Posterior vena cava (tissue), 2 donors: ENCODE results near the gene CEP76. TPM values are rescaled to one million over a fixed set of nuclear protein-coding genes. Genes with fewer than 3 reads are reported as not detected.
"Not testable (repeated sequence)": the region's sequence is repeated elsewhere in the genome, so short reads cannot be mapped to it uniquely, and the experiment has no call there.

ENCODE experiments used
- DNase-seq: peaks from one replicate; pipeline ENCODE4 v3.0.0-alpha.2; 2020; ENCODE audit warnings: low spot score
- intact Hi-C, 2 donors: fragments of 100-400 bp; cut with DNase I; formaldehyde crosslinking; loops; one replicate each; pipeline versions ENCODE4 v1.14.1 to v1.14.2; 2022 to 2023
- total RNA-seq, 2 donors: library from RNA; stranded (reverse); fragmentation: NEBNext Ultra II Directional; extraction: Animal tissue kit (Norgen Biotek cat#: 25700); gene quantifications; one replicate each; pipeline ENCODE4 v1.2.1, GENCODE V29; 2021
- donor health status: DM: yes; HTN: yes; CAD: no.
- donor health status: DM: yes; HTN: yes; CAD: no.

The CEP76 gene
- total RNA-seq, 2 donors from 2014 or later: 2.8 to 4.5 TPM

- intact Hi-C loops: loop anchor here (5.0 kb wide), 3 partner anchors 258 to 803 kb away; partner anchors contain the start of gene CHMP1B (in 1 of the 2)
- no peak for DNase-seq
These were observed 47.6 kb downstream of the CEP76 start for GRCh38 chr18:12654971-12655370.

GRCh38 chr18:12652861-12653401, 49.6 kb downstream of the CEP76 start:
- intact Hi-C loops: loop anchor here in 1 of 2 donors (5.0 kb wide), 1 partner anchor 801 kb away; the partner anchor contains the start of gene CHMP1B
- no peak for DNase-seq

GRCh38 chr18:12651651-12652050, 50.9 kb downstream of the CEP76 start:
- no peak for DNase-seq

GRCh38 chr18:12647773-12648172, 54.8 kb downstream of the CEP76 start:
- intact Hi-C loops: no loop called here
- DNase-seq: no peak

More at GRCh38 chr18:12651651-12652050, 50.9 kb downstream of the CEP76 start:
- intact Hi-C loops: loop anchor here in 1 of 2 donors (5.0 kb wide), 1 partner anchor 799 kb away; the partner anchor contains the start of gene CHMP1B

- intact Hi-C loops: no loop called here
- DNase-seq: no peak
These were observed 56.7 kb downstream of the CEP76 start for GRCh38 chr18:12645751-12646203.

GRCh38 chr18:12645254-12645653, 57.3 kb downstream of the CEP76 start:
- intact Hi-C loops: no loop called here

GRCh38 chr18:12643756-12644155, 58.8 kb downstream of the CEP76 start:
- DNase-seq, intact Hi-C loops: not testable (repeated sequence)

More at GRCh38 chr18:12645254-12645653, 57.3 kb downstream of the CEP76 start:
- DNase-seq: no peak

- intact Hi-C loops: no loop called here
These were observed 61.7 kb downstream of the CEP76 start for GRCh38 chr18:12640881-12641200.

GRCh38 chr18:12639990-12640880, 62.3 kb downstream of the CEP76 start:
- intact Hi-C loops: no loop called here

More at GRCh38 chr18:12640881-12641200, 61.7 kb downstream of the CEP76 start:
- DNase-seq: no peak

GRCh38 chr18:12638644-12639124, 63.8 kb downstream of the CEP76 start:
- intact Hi-C loops: no loop called here

More at GRCh38 chr18:12639990-12640880, 62.3 kb downstream of the CEP76 start:
- no peak for DNase-seq

GRCh38 chr18:12637901-12638643, 64.5 kb downstream of the CEP76 start:
- DNase-seq: no peak
- intact Hi-C loops: no loop called here

More at GRCh38 chr18:12638644-12639124, 63.8 kb downstream of the CEP76 start:
- DNase-seq: no peak

- intact Hi-C loops: no loop called here
- no peak for DNase-seq
These were observed 65.1 kb downstream of the CEP76 start for GRCh38 chr18:12637393-12637792.

- intact Hi-C loops: no loop called here
- DNase-seq: no peak
These were observed 70.6 kb downstream of the CEP76 start for GRCh38 chr18:12631831-12632477.

GRCh38 chr18:12630136-12630535, 72.4 kb downstream of the CEP76 start:
- no peak for DNase-seq
- intact Hi-C loops: no loop called here

GRCh38 chr18:12628706-12629702, 73.5 kb downstream of the CEP76 start:
- DNase-seq: no peak
- intact Hi-C loops: loop anchor here in 1 of 2 donors (10.0 kb wide), 1 partner anchor 74 kb away; no protein-coding TSS in a partner anchor

GRCh38 chr18:12627199-12627598, 75.3 kb downstream of the CEP76 start:
- intact Hi-C loops: loop anchor here in 1 of 2 donors (10.0 kb wide), 1 partner anchor 72 kb away; no protein-coding TSS in a partner anchor
- not testable (repeated sequence) for DNase-seq

GRCh38 chr18:12625241-12625640, 77.3 kb downstream of the CEP76 start:
- DNase-seq: no peak
- intact Hi-C loops: loop anchor here in 1 of 2 donors (10.0 kb wide), 1 partner anchor 70 kb away; no protein-coding TSS in a partner anchor
